HG02938 (cell line): Measurements from ENCODE around the gene ALDH3A1.

Experiments used
- ATAC-seq: cut with Tn5 transposase; IDR thresholded peaks from one replicate; pipeline ENCODE4 v1.9.1; 2021; ENCODE audit warnings: mild to moderate bottlenecking, moderate library complexity; ENCODE audit not compliant: unreplicated experiment

Gene ALDH3A1

DNA sequence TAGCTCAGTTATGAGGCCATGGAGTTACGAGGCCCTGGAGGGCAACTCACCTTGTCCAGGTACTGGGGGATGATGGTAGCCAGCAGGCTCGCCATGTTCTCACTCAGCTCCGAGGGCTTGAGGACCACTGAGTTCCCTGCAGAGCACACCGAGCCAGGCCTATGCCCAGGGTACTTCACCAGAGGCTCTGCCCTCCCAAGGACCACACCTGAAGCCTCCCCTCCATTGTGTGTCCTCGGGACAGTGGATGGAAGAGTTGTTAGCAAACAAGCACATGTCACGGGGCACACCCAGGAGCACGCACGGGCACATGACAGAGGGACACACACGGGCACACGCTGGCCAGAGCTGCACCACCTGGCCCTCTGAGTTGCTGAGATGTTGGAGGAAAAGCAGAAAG is 5.6 kb downstream of the ALDH3A1 start:
- ATAC-seq: no peak

DNA sequence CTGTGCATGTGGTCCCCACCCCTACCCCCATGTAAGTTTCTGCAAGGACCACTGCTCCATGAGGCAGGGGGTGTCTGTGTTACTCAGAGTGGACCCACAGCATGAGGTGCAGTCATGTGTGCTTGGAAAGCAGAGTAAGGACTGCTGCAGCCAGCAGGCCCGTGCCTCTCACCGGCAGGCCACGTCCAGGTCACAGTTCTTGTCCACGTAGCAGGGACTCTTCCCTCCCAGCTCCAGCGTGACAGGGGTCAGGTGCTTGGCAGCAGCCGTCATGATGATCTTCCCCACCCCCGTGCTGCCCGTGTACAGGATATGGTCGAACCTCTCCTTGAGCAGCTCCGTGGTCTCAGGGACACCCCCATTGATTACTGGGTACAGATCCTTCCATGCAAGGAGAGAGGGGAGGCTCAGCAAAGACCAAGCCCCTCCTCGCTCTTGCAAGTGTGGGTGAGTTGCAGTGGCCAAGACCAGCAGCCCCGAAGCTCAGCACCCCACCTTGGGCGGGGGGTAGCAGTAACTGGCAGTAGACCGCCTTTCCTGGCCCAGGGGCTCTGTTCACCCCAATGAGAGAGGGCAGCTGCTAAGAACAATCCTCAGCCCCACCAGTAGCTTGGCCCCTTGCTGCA is 6.2 kb downstream of the ALDH3A1 start:
- no peak for ATAC-seq

DNA sequence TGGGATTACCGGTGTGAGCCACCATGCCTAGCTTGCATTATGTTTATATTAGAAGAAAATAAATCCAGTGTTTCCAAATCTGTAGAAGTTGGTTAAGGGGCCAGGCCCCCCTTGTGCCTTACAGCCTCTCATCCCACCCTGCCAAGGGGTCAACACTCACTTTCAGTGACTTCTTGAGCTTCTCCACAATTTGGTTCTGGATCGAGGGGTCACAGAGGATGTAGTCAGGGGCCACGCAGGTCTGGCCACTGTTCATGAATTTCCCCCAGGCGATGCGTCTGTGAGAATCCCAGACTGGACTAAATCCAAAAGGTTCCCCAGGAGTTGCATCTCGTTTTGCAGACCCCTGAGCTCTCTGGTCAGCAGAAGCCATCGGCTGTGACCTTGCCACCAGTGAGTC is 7.2 kb downstream of the ALDH3A1 start:
- ATAC-seq: no peak

DNA sequence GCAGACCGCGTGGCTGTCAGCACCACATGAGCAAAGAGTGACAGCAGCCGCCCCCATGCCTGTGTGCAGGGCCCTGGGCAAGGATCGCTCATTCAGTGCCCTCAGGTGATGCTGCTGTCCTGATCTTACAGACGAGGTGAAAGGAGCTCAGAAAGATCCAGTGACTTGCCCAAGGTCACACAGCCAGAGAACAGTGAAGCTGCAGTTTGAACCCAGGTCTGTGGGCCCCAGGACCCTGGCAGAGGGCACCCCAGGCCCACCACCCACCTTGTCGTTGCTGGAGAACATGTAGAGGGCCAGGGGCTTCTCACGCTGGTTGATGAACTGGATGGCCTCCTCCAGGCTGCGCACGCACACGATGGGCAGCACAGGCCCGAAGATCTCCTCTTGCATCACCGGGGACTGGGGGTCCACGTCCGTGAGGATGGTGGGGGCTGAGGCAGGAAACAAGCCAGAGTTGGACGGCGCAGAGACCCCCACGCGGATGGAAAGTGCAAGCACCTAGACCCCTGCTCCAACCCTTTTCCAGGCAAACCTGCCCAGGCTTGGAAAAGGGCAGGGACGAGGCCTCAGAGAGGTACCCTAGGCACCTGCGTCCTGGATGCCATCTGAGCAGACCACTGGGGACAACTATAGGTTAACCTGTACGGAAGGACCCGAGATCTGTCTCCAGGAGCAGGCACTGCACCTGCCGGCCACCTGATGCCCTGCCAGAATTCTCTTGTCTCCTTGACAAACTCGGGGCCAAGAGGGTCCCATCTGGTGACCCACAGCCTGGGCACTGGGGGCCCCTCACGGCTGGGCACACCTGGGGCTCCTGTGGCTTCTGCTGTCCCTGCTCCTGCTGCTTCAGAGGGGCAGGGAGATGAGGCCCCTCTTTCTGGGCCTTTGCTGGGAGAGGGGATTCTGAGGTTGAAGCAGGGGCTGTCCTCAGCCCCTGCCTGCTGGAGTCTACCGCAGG is 8.6 kb downstream of the ALDH3A1 start:
- no peak for ATAC-seq

DNA sequence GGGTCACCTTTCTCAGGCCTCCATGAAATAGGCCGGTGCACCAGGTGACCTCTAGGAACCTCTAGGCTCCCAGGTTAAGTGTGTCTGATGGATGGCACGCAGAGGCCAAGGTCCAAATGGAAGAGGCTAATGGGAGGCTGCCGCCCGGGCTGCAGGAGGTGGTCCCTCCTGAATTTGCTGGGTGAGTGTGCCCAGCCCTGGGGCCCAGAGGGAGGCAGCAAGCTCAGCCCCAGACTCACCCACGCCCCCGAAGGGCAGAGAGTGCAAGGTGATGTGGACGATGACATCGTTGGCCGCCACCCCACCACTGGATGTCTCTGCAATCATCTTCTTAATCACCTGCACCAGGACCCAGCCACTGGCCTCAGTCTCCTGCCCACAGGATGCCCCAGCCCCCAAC is 9.3 kb downstream of the ALDH3A1 start:
- no peak for ATAC-seq

DNA sequence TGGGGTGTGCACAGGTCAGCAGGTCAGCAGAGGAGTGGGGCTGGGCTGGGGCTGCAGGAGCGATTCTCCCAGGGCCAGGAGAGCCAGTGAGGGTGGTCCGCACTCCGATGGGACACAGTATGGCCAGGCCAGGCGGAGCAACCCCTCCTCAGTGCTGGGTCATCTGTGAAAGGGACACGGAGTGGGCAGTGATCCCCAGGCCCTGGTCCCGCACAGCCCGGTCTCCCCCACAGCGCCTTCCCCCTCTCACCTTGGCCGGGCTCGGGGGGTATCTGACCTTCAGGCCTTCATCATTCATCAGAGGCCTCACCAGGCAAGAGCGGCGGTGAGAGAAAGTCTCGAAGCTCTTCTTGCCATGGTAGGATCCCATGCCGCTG is 10.0 kb downstream of the ALDH3A1 start:
- no peak for ATAC-seq

DNA sequence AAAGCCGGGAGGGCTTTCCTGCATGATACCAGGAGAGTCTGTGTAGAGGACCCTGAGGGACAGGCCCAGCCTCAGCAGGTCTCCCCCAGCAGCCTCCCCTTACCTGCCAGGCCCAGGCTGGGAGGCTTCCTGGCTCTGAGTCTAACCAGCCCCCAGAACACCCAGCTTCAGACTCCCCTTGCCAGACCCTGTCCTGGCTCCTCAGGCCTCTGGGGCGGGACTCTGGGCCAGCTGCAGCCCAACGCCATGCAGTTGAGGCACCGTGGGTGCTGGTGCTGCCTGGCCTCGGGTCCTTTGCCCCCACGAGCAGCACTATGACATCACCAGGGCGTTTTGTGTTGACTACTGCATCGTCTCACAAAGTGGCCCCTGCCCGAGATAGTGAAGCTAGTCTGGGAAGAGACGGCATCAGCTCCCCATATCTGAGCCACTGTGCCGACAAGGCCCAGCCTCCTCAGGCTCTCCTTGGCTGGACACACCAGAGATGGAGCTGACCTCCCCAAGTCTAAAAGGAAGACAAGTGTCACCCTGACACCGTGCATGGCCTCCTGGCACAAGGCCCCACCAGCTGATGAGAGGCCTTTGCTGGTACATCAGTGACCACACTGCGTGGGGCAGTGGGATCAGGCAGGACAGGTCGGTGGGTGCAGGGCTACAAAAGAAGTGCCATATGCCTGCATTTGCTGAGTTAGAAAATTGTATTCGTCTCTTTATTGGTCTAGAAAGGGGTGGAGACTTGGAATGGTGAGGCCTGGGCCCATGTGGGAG is 10.6 kb downstream of the ALDH3A1 start:
- ATAC-seq: no peak

DNA sequence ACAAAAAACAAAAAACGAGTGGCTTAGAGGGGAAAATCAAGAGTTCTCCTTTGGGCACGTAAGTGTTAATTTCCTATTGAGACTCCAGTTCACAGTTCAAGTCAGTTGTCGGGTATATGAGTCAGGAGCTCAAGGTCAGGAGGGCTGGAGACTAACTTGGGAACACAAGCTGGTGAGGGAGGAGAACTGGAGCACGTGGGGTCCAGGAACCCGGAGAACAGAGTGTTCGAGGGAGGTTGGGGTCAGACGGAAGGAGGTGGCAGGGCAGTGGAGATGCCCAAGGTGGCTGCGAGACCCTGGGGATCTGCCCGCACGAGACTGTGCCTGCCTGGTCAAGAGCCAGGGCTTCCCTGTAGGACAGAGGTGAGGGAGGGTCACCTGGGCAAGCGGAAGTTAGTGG is 12.0 kb downstream of the ALDH3A1 start:
- no peak for ATAC-seq

DNA sequence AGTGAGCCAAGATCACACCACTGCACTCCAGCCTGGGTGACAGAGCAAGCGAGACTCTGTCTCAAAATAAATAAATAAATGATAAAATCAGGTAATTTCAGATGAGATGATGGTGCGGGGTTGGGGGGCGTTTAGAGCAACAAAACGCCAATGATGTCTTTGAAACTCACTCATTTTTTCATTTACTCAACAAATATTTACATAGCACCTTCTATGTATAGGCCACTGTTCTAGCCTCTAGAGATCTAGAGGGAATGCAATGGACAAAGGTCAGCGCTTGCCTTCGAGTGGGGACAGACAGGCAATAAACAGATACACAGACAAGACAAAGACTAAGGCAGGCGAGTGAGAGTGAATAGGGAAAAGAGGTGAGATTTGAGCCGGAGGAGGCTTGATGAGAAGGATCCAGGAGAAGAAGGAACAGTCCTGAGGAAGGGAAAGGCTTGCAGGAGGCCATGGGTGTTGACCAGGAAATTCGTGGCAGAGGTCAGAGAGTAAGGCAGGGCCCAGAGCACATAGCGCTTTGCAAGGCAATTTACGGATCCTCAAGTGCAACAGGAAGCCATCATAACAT is 14.1 kb downstream of the ALDH3A1 start:
- ATAC-seq: no peak

DNA sequence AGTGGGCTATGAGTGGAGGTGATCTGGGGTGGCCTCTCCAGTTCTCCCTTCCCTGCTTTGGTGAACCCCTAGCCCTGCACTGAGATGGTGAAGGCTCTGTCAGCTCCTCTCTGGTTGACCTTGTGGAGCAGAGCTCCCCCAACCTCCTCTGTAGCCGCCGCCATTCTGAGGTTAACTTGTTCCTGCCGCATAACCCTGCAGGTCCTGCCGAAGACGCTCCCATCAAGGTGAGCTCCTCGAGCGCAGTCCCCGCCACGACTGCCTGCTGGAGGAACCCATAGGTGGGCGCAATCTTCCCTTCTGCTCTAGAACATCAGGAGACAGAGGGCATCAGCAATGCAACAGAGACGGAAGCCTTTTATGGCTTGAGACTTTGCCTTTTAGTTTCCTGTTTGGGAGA is 16.5 kb downstream of the ALDH3A1 start:
- ATAC-seq: no peak

DNA sequence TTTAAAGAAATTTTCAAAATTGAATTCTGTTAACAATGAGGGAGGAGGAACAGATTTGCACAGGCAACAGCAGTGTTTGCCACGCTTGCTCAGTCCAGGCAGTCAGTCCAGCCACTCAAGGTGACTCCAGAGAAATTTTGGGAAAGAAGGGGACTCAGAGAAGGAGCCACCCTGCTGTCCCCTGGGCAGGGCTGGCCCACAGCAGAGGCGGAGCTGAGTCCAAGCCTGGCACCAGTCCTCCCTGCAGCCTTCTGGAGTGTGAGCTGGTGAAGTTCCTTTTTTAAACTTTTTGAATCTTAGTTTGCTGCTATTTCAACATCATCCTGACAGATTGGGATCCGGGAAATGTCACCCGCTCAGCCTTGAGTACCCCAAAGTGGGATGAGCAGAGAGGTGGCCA is 17.3 kb downstream of the ALDH3A1 start:
- no peak for ATAC-seq

DNA sequence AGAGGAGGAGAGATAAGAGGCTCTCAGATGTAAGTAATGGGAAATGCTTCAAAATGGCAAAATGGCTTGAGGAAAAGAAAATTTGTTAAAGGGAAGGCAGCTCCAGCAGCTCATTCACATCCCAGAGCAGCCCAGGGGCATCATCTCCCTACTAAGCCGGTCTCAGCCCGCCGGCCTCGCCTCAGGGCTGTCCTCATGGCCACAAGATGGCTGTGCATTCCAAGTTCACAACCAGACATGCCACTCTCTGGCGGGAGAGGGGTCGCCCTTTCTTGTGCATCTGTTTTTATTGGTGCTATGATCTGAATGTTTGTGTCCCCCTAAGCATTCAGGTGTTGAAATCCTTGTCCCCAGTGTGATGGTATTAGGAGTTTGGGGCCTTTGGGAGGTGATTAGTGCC is 18.2 kb downstream of the ALDH3A1 start:
- ATAC-seq: no peak

DNA sequence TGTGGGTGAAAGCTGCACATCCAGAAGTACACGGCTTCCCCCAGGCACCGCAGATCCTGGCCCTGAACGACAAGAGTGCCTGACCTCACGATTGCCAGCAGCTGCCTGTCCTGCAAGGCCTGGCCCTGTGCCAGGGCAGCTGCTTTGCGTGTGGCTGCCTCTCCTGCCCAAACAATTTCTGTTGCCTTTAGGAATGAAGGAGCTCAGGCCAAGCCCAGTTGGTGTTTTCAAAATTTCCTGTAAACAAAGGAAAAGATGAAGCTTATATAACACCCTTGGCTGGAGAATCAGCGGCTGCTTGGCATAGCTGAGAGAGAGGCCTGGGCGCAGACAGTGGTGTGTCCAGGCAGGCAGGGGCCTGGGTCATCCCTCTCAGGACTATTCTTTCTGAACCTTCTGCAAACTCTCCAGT is 20.0 kb downstream of the ALDH3A1 start:
- no peak for ATAC-seq

DNA sequence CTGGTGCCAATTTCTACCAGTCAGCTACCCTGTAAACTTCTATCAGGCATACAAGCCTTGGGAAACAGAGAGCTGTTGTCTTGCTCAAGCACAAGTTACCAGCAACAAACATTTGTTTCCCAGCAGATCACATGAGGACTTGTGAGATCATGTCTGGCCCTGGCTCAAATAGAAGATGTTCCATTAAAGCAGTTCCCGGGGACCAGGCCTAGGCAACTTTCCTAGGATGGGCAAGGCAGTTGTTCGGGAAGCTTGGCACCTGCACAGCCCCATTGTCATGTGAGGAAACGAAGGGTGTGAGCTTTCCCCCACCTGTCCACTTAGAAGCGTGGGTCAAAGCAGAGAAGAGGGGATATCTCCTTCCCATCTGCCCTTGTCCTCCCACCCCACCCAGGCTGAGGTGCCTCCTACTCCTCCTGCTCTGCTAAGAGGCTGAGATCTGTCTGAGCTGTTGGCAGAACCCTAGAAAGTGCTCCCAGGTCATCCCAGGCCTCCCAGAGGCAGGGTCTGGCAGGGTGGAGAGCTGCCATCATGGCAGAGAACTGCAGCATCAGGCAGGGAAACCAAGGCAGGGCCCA is 20.5 kb downstream of the ALDH3A1 start:
- ATAC-seq: no peak

DNA sequence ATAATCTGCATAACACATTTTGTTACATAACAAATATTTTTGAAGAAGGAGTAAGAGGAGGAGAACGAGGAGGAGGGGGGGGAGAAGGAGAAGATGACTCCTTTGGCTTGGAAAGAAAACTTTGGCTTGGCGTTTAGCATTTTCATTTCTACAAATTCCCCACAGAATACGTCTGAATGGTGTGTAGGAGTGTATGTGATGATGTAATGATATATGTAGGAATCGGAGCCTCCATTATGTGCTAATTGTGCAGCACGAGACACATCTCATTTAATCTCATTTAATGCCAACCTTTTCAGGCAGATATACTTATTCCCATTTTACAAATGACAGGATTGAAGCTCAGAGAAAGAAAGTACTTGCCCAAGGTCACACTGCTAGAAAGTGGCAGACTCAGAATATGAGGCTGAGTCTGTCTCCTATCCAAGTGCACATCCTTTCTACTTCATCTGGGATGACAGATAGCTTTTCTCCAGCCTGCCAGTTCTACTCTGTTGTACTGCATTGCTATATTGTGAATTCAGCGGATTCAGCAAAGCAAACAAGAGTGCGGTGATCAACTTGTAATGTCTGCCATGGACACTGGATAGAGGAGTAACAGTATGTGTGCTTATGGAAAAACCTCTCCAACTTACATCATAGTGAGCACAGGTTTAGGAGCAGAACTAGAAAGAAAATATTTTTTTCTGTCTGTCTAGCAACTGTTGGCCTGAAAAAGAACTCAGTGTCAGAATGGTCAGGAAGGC is 21.3 kb downstream of the ALDH3A1 start:
- no peak for ATAC-seq

DNA sequence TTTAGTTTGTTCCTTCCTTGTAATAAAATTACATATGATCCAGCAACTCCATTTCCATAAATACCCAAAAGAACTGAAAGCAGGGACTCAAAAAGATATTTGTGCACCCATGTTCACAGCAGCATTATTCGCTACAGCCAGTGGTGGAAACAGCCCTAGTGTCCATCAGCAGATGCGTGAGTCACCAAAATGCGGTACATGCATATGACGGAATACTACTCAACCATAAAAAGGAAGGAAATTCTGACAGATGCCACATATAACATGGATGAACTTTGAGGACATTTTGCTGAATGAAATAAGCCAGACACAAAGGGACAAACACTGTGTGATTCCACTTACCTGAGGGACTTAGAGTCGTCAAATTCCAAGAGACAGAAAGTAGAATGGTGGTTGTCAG is 22.6 kb downstream of the ALDH3A1 start:
- ATAC-seq: no peak

DNA sequence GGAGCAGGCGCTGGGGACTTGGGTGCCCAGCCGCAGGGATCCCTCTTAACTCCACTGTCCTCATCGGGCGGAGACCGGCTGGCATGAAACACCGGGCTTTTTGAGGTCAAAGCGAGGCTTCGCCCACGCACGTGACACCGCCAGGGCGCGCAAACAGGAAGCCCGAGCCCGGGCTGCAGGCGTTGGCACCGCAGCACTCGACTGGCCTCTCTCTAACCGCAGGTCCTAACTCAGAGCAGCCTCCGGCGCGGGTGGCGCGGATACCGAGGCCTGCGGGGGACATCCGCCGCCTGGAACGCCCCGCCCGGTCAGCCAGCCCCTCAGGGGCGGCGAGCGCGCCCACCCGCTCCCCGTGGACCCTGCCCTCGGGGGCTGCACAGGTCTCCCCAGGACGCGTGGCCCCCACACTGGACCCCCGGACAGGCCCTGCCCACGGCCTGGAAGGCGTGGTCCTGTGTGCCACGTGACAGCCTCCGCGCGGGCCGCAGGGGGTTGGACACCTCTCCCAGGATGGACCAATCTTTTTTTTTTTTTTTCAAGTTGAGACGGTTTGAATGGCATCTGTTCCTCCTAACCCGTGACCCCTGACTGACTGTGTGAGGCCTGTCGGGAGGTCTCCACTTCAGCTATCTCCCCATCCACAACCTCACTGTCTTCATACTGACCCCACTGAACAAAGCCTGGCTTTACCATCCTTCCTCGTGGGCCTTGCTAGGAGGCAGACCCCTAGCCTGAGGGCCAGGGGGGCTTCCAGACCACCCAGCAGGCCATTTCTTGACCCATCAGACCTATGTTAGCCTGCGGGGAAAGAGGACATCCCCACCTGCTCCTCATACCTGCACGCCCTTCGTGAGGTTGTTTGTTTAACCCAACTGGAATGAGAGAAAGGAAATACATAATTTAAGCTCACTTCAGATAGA is 23.3 kb downstream of the ALDH3A1 start:
- ATAC-seq: no peak

DNA sequence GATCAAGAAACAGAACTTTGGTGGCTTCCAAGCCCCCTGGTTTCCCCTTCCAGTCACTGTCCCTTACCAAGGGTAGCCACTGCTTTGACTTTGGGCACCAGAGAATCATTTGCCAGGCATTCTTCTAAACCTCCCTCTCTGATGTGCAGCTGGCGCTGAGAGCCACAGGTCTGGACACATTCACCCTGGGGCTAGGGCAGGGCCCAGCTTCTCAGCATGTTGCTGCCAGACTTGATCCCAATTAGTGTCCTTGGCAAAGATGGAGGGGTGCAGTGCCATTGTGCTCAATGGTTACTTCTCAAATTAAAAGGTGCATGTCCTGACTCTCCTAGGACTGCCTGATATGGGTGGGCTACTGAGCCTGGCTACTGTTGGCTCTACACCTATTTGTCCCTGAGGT is 24.1 kb downstream of the ALDH3A1 start:
- ATAC-seq: no peak
